AML-193 (cell line): ENCODE data around the gene MYCL.
A peak's percentile ranks its signal among the peaks of the same experiment; 100 is the strongest.

Source experiments
- DNase-seq, 2 experiments: peaks; one replicate each; lab custom pipeline; 2025; lab: John Stamatoyannopoulos, UW

MYCL gene

GRCh38 chr1:39852214-39852791 is 49.4 kb downstream of the MYCL start:
- no peak for DNase-seq

- DNase-seq: no peak
These were observed 51.0 kb downstream of the MYCL start for GRCh38 chr1:39850606-39851216.

GRCh38 chr1:39849203-39849602 is 52.5 kb downstream of the MYCL start:
- DNase-seq: no peak

GRCh38 chr1:39847940-39848339 is 53.8 kb downstream of the MYCL start:
- DNase-seq: no peak

GRCh38 chr1:39846796-39847195 is 54.9 kb downstream of the MYCL start:
- DNase-seq: no peak

- DNase-seq: peak; percentile 75 to 81
These were observed 55.8 kb downstream of the MYCL start for GRCh38 chr1:39845569-39846566.
